22Rv1 (cell line): ENCODE measurements around the gene PPP1R9B.

ENCODE experiments used
- H3K27ac ChIP-seq: fragments of 450-650 bp; 2 replicates; pipeline ENCODE4 v1.5.1; 2017
- ZFX ChIP-seq: fragments of 450-650 bp; IDR thresholded peaks from 2 replicates; pipeline ENCODE4 v1.6.1; 2017; ENCODE audit warnings: antibody characterized with exemption, borderline replicate concordance
- TF ChIP-seq, protein P1 (sequence below): fragments of 450-650 bp; IDR thresholded peaks from 2 replicates; pipeline ENCODE4 v1.5.1; 2017; ENCODE audit warnings: mild to moderate bottlenecking

PPP1R9B gene

DNA sequence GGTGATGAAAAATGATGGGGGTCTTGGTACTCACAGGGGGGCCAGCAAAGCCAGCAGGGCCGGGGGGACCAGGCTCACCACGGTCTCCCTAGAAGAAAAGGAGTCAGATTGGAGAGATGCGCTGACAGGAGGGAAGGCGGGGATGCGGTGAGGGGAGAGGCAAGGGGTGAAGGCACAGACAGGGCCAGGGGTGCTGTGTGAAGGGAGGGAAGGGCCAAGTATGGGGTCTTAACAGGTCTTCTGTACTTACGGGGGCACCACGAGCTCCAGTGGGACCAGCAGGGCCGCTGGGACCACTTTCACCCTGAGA, 39.8 kb upstream of the PPP1R9B start:
- H3K27ac ChIP-seq = no peak overlapping the region
- no peak for TF ChIP-seq ZFX
- TF ChIP-seq, protein P1, sequence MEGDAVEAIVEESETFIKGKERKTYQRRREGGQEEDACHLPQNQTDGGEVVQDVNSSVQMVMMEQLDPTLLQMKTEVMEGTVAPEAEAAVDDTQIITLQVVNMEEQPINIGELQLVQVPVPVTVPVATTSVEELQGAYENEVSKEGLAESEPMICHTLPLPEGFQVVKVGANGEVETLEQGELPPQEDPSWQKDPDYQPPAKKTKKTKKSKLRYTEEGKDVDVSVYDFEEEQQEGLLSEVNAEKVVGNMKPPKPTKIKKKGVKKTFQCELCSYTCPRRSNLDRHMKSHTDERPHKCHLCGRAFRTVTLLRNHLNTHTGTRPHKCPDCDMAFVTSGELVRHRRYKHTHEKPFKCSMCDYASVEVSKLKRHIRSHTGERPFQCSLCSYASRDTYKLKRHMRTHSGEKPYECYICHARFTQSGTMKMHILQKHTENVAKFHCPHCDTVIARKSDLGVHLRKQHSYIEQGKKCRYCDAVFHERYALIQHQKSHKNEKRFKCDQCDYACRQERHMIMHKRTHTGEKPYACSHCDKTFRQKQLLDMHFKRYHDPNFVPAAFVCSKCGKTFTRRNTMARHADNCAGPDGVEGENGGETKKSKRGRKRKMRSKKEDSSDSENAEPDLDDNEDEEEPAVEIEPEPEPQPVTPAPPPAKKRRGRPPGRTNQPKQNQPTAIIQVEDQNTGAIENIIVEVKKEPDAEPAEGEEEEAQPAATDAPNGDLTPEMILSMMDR = no peak

DNA sequence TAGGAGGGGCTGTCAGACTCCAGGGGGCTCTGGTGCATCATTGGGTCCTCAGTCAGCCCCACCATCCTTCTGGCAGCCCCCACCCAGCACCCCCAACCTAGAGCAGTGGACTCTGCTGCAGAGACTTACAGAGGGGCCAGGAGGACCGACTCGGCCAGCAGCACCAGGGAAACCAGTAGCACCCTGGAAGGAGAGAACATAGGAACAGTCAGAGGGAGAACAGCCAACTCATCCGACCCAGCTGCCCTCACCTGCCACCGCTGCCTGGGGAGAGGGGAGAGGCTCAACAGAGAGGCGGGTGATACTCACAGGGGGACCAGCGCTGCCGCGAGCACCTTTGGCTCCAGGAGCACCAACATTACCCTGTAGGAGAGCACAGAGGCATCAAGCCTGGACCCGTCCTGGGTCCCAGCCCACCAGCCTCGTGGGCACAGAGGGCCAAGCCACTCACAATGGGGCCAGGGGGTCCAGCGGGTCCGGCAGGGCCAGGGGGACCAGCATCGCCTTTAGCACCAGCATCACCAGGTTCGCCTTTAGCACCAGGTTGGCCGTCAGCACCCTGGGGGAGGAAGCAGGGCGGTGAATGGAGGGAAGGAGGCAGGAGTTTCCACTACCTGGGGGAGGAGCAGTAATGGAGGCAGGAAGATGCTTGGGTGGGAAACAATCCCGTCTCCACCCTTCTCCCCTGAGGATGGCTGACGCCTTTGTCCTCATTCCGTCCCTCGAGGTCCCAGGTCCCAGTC, 39.2 kb upstream of the PPP1R9B start:
- no peak overlapping the region for H3K27ac ChIP-seq
- TF ChIP-seq ZFX = no peak
- TF ChIP-seq, protein P1 = no peak

DNA sequence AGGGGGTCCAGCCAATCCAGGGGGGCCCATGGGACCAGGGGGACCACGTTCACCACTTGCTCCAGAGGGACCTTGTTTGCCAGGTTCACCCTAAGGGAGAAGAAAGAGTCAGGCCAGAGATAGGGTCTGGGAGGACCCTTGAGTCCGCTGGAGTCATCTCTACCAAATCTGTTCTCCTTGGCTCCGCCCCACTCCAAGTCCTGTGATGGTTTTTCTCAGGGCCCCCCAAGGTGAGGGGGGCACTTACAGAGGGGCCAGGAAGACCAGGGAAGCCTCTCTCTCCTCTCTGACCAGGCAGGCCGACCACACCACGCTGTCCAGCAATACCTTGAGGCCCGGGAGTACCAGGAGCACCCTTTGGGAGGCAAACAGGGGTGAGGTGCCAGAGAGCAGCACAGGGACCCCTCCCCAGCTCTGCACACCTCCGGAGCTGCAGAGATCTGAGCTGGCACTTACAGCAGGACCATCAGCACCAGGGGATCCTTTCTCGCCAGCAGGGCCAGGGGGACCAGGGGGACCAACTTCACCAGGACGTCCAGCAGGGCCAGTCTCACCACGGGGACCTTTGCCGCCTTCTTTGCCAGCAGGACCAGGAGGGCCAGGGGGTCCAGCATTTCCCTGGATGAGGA, 38.6 kb upstream of the PPP1R9B start:
- no peak overlapping the region for H3K27ac ChIP-seq
- TF ChIP-seq, protein P1 = no peak
- no peak for TF ChIP-seq ZFX

DNA sequence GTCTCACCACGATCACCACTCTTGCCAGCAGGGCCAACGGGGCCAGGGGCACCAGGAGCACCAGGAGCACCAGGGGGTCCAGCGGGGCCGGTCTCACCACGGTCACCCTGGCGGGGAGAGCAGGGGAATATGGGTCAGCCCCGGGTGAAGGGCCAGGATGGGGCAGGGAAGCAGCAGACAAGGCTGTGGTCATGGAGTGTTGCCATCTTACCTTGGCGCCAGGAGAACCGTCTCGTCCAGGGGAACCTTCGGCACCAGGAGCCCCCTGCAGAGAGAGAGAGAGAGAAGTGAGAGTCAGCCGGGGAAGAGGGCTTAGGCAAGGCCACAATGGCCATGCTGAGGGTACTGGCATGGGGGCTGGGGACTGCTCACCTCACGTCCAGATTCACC, 38.0 kb upstream of the PPP1R9B start:
- no peak overlapping the region for H3K27ac ChIP-seq
- TF ChIP-seq, protein P1 = no peak

DNA sequence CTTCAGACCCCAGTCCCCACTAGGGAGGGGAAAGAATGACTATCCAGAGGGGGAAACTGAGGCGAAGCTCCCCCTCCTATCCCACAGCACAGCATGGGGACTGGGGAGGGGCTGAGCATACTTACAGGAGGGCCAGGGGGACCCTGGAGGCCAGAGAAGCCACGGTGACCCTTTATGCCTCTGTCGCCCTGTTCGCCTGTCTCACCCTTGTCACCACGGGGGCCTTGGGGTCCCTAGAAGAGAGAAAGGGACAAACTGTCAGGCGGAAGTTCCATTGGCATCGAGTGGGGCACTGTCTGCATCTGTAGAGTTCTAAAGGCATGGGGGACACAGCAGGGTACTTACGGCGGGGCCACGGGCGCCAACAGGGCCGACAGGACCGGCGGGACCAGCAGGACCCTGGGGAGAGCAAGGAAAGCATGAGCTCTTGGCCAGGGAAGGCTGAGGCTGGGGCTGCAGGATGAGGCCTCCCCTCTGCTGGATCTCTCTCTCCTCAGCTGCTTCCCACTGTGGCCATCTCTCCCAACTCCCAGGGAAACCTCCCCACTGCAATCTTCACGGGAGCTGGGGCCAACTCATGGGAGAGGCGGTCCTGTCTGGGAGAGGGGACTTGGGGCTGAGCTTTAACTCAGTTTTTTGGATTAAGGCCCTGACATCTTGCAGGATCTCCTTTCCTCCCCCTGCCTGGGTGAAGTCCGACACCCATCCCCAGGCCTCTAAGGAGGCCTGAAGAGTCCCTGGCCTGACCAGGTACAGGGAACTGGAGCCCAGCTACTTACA, 37.5 kb upstream of the PPP1R9B start:
- no peak overlapping the region for H3K27ac ChIP-seq
- no peak for TF ChIP-seq ZFX
- TF ChIP-seq, protein P1 = no peak

DNA sequence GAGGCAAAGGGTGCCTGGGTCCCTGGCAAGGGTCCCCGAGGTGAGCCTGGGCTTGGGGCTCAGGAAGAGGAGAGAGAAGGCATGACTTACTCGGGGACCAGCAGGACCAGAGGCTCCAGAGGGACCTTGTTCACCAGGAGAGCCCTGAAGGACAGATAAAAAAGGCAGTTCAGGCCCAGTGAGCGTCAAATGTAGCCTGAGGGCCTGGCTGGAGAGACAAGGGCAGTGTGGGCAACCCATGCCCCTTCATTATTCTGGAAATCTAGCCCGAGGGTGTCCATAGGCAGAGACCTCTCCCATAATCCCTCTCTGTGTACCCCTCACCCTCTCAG, 36.9 kb upstream of the PPP1R9B start:
- TF ChIP-seq, protein P1 = no peak
- no peak for TF ChIP-seq ZFX
- no peak overlapping the region for H3K27ac ChIP-seq
